SIG-M5 treated with dmso at 0.1 percent for 504 hours (cell line): Measurements from ENCODE around the gene ANXA4.

Experiments
- DNase-seq: peaks from one replicate; lab custom pipeline; 2025; ENCODE audit not compliant: unreplicated experiment; lab: John Stamatoyannopoulos, UW

Gene ANXA4

DNA sequence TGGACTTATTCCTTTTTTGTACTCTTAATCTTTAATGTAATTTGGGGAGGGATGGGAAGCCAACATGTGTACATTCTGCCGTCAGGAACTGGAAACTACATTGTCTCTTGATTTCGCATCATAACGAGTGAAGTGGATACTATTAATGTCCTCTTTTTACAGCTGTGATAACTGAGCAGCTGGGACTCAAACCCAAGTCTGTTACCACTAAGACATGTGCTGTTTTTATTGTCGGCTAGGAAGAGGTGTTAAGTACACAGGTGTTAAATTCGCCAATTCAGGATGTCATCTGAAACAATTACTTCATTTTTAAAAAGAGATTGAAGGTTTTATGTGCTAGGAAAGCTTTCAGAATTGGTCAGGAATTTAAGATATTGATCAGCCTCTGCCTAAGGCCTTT is 94.4 kb downstream of the ANXA4 start:
- no peak for DNase-seq

- DNase-seq, result no peak
Measured at GRCh38 chr2:69837533-69837932, 95.6 kb downstream of the ANXA4 start.

DNA sequence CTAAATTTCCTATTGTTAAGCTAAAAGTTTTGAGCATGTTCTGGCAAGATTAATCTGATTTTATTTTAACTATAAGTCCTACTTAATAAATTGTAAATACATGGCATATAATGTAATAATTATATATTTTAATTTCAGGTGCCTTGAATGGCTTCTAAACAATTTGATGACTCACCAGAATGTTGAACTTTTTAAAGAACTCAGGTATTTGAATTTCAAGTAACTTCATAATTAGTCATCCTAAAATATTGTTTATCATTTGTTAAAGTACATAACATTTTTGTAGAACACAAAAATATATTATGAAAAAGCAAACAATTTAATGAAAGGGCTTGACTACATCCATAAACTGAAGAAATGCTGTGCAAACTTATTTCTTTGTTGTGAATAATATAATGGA is 102.1 kb downstream of the ANXA4 start:
- DNase-seq, result no peak

DNA sequence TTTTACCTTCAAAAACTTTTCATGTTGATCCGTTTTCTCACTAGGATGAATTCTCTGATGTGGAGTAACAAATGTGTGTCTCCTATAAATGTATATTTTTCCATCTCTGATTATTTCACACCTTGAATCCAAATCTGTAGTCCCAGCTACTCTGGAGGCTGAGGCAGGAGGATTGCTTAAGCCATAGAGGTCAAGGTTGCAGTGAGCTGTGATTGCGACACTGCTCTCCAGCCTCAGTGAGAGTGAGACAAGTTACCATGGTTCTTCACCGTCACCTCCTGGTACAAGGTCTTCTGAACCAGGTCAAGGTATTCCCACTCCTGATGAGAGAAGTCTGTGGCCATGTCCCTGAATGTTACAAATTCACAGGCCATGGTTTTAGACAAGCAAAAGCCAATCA is 102.6 kb downstream of the ANXA4 start:
- no peak for DNase-seq

GRCh38 chr2:69846182-69847067 is 104.5 kb downstream of the ANXA4 start:
- DNase-seq, result no peak

DNA sequence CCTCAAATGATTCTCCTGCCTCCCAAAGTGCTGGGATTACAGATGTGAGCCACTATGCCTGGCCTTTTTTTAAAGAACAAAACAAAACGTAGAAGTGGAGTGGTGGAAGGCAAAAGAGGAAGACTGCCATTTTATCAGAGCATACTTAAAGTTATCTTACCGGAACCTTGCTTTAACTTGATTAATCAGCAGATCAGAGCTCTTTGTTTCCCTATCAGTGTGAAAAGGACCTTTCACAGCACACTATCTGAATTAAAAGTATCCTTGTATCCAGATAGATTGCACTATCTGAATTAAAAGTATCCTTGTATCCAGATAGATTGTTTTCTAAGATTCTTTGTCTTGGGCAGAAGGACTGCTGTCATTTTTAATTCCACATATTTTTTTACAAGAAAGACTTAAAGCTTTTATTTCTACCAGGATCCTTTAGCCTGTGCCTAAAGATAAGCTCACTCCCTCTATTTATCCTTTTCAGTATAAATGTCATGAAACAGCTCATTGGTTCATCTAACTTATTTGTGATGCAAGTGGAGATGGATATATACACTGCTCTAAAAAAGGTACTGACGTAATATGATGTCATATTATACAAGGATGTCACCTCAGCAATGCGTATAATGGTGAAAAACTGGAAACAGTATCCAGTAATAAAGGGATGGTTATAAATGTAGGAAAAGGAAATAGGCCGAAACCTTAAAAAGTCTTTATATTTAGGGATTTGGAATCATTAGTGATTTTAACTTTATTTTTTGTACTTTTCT is 105.3 kb downstream of the ANXA4 start:
- no peak for DNase-seq

DNA sequence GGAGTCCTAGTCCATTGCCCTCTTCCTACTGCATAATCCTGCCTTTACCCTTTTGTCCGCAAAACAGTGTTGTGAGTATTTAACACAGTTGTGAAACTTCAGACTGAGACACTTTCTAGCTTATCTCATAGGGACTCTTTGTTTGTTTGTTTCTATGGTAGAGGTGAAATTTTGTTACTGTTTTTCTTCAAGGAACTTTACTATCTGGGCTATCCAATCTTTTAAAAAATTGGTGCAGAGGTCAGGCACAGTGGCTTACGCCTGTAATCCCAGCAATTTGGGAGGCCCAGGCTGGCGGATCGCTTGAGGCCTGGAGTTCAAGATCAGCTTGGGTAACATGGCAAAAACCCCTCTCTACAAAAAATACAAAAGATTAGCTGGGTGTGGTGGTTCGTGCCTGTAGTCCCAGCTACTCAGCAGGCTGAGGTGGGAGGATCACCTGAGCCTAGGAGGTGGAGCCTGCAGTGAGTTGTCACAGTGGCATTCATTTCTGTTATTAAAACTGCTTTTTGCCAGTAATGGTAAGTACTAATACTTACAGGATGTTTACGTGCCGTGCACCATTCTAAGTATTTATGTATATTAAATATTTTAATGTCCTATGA is 106.4 kb downstream of the ANXA4 start:
- no peak for DNase-seq

DNA sequence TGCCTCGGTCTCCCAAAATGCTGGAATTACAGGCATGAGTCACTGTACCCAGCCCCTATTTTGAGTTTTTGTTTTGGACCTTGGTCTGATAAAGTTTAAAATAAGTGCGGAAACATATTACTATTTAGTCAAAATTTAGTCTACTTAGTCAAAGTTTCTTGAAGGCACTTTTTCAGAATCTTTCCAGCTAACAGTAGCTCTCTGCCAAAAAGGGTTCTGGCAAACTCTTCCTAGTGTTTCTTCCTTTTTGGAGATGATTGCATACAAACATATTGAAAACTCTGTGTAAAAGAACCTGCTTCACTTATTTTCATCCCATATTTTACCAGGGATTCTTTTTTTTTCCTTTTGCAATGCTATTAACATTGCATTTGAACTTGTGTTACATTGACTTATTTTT is 116.3 kb downstream of the ANXA4 start:
- DNase-seq, result no peak

- no peak for DNase-seq
Measured at GRCh38 chr2:69863298-69863697, 121.4 kb downstream of the ANXA4 start.
